Stromal cell of bone marrow (primary cell): Measurements from ENCODE around the gene ATP5F1A.
"Not testable (repeated sequence)": the region's sequence is repeated elsewhere in the genome, so short reads cannot be mapped to it uniquely, and the experiment has no call there.

ENCODE experiments used
- DNase-seq: peaks from one replicate; pipeline ENCODE4 v3.0.0-alpha.2; 2012; ENCODE audit warnings: low read depth

ATP5F1A gene

DNA sequence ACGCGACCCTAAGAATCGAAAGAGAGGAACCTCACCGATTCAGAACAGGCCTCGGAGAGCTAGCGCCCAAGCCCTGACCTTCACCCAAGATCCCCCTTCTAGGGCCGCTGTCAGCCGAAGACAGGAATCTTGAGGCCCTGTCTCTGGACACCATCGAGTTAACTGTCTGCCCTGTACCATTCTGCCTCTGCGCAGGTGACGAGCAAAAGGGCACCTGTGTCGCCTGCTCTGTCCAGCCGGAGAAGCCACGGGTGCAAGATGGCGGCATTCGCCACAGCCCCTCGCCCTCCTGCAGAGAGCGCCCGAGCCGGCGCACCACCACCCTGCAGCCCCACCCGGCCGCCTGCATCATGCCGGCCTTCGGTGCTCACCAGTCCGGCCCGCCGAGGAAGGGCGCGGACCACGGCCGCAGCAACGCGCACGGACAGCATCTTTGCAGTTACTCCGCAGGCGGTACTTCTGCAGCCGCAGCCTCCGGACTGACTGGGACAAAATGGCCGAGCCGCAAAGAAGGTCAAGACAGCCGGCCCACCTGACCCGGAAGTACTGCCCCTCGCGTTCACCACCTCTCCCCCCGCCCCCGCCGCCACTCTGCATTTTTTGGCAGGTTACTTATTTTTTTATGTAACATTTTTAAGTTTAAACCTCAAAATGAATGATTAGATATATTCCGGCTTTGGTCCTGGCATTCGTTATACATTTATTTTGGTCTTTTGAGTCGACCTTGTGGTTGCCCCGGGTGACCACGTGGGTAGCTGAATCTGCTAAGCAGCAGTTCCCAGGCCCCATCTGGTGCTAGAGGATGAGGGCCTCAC, at the start of gene ATP5F1A:
TSS of gene ATP5F1A (minus strand) at position 496 of the 815 bp plus-strand sequence. CDS start at position 431, 65 bp downstream.
- peak; percentile 58 for DNase-seq

DNA sequence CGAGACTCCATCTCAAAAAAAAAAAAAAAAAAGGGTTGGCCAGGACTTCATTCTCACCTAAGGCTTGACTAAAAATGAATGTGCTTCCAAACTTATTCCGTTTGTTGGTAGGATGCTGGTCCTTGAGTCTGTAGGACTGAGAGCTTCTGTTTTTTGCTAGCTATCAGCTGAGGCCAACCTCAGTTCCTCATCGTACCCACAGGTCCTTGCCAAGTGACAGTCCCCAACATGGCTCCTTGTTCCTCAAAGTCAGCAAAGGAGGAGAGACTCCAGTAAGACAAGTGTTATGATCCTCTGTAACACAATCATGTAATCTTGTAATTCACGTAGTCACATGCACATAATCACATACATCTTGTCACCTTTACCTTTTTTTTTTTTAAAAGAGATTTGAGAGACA, 43.1 kb upstream of the ATP5F1A start:
- DNase-seq, result no peak

DNA sequence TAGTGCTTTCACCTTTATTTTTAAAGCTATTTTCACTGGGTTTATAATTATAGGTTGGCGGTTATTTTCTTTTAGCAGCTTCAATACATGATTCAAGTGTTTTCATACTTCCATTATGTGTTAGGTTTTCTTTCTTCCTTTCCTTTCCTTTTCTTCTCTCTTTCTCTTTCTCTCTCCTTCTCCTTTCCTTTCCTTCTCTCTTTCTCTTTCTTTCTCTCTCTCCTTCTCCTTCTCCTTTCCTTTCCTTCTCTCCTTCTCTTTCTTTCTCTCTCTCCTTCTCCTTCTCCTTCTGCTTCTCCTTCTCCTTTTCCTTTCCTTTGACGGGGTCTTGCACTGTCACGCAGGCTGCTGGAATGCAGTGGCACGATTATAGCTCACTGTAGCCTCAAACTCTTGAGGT, 42.1 kb upstream of the ATP5F1A start:
- DNase-seq, result no peak

GRCh38 chr18:46134920-46135675, 37.0 kb upstream of the ATP5F1A start:
- no peak for DNase-seq

DNA sequence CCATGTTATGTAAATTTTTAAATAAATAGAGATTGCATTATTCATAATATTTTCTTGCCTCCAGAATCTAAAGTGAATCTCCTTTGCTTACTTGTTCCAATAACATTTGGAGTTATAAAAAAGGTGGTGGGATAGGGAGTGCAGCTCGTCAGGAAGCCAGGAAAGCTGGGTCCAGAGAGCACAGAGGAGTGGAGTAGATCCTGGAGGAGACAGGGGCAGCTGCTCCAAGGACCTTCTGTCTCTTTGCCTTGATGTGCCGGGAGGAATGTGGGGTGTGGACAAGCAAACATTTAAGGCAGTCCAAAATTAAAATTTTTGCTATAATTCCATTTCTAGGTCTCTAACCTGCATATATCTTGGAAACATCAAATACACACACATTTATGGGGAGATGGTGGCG, 35.4 kb upstream of the ATP5F1A start:
- DNase-seq, result no peak

GRCh38 chr18:46130549-46130948, 32.5 kb upstream of the ATP5F1A start:
- DNase-seq, result not testable (repeated sequence)

DNA sequence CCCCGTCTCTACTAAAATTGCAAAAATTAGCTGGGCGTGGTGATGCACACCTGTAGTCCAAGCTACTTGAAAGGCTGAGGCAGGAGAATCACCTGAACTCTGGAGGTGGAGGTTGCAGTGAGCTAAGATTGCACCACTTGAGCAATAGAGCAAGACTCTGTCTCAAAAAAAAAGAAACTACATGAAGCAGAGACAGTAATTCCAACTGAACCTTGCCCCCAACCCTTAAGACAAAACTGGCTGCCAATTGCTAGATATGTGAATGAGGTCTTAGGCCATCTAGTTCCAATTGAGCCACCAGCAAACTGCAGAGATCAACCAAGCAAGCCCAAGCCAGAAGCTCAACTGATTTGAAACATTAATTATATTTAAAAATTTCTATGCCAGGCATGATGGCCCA, 32.0 kb upstream of the ATP5F1A start:
- DNase-seq, result no peak

GRCh38 chr18:46126625-46127024, 28.5 kb upstream of the ATP5F1A start:
- DNase-seq, result not testable (repeated sequence)

- DNase-seq, result no peak
These were observed 15.7 kb upstream of the ATP5F1A start for GRCh38 chr18:46113751-46114150.

- no peak for DNase-seq
These were observed 12.3 kb upstream of the ATP5F1A start for GRCh38 chr18:46110406-46110805.

- DNase-seq, result no peak
These were observed 11.3 kb upstream of the ATP5F1A start for GRCh38 chr18:46109386-46109785.

DNA sequence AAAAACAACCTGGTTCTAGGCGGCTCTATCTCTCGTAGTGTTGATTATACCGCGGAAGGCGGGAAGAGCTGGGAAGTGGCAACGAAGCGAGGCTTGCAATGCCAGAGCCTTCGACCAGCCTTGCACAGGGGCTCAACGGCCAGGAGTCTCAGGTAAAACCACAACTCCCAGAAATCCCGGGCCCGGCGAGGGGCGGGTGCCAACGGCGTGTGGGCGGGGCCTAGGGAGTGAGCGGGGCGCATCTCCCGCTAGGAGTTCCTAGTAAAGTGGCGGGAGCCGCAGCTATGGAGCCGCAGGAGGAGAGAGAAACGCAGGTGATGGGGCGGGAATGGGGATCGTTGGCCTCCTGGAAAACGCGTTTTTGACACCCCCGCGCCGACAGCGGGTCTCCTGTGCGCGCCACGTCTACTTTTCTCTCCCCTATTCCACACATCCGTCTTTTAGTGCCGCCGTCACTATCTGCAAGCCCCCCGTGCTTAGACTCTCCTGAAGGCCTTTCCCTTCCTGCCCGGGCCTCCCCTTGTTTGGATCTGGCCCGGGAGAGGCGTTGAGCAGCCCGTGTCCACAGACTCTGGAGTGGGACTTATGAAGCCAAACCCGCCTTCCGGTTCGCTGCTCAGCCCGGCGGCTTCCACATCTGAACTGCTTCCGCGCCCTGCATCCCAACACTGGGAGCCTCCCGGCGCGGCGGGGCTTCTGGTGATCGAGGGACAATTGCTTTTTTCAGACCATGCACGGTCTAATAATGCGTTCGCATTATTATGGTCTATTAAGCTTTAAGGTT, 6.2 kb upstream of the ATP5F1A start, which contains the start of gene HAUS1:
TSS of gene HAUS1 (plus strand) at position 258 of the 784 bp plus-strand sequence. CDS start at position 285, 27 bp downstream.
- DNase-seq, result peak; percentile 71

DNA sequence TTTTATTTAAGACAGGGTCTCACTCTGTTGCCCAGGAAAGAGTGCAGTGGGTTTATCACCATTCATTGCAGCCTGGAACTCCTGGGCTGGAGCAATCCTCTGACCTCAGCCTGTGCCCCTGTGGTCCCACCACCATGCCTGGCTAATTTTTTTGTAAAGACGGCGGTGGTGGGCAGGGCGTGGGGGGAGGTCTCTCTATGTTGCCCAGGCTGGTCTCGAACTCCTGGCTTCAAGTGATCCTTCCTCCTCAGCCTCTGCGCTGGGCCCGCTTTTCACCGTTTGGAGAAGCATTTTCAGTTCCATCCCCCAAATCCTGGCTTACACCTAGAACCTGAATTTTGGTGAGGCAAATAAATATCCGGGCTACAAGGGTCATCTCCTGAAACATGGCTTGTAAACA, 1.4 kb upstream of the ATP5F1A start:
- DNase-seq, result no peak

GRCh38 chr18:46098616-46098933, 479 bp upstream of the ATP5F1A start:
- DNase-seq, result no peak

DNA sequence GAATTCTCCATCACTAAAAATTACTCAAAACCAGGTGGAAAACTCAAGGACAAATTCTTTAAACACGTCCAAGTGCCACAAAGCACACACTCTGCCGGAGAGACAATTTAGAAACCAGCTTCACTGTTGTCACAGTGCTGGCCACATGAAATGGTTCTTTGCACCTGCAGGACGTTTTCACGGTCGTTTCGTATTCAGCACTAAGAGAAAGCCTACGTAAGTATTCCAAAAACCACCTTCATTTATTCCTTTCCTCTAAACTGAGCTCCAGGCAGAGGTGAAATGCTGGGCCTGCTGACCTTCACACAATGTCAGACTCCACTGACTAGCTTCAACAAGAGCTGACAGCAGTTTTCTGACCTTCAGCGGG, 680 bp downstream of the ATP5F1A start:
- no peak for DNase-seq

DNA sequence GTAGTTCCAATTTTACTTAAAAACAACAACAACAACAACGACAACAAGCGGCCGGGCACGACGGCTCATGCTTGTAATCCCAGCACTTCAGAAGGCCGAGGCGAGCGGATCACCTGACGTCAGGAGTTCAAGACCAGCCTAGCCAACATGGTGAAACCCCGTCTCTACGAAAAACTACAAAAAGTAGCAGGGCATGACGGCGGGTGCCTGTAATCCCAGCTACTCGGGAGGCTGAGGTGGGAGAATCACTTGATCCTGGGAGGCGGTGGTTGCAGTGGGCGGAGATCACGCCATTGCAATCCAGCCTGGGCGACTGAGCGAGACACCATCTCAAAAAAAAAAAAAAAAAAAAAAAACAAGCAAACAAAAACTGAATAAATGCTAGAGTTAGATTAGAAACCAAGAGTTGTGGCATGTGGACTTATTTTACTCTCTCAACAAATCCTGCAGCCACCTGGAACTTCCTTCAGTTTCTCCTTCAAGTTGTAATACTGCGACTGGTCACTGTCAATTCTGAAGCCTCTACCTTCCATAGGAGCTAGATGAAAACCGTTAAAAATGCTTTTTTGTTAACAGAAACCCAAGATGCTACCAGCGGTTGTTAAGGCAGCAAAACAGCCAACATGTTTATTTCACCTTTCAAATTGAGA, 1.3 kb downstream of the ATP5F1A start:
- no peak for DNase-seq

GRCh38 chr18:46095532-46095931, 2.6 kb downstream of the ATP5F1A start:
- no peak for DNase-seq

- not testable (repeated sequence) for DNase-seq
These were observed 9.6 kb downstream of the ATP5F1A start for GRCh38 chr18:46088501-46088900.

DNA sequence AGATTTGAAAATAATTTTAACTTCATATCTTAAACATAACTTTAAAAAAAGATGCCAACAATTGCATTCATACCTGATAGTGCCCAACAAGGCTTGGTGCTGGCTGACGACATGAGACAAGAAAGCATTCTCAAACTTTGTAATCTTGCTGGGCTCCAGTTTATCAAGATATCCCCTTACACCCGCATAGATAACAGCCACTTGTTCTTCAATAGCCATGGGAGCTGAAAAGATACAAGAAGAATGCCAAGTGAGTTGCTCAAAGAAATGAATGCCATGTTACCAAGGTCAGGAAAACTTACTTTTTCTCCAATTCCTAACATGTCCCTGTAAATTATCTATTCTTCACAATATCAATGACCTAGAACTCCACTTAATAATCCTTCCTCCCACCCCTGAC, 13.7 kb downstream of the ATP5F1A start:
- no peak for DNase-seq

DNA sequence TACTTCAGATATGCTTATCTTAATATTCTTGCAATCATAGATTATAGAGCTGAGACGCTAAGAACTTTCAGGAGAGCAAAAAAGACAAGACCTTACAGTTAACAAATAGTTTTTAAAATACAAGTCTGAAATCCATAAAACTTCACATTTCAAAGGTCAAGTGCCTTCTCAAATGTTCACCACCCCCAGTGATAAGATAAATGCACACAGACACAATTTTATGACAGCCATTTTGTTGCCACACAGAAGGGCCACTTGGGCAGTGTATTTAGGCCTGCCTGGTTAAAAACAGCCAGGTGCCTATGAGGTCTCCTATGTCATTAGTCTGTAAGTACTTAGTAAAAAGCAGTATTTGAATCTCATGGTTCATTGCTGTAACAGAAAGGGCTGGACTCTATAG, 17.9 kb downstream of the ATP5F1A start:
- DNase-seq, result no peak

DNA sequence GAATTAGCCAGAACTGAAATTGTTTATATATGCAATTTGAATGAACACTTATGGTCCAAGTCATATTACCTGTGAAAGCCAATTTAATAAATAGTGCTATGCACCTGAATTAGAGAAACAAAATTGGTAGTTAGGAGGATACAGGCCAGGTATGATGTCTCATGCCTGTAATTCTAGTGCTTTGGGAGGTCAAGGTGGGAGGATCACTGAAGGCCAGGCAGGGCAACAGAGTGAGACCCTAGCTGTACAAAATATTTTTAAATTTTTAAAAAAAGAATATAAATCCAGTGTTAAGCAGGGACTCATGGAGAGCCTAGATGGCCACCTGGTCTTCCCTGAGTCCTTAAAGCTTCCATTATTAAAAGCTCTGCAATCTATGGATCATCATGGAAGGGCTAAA, 18.8 kb downstream of the ATP5F1A start:
- no peak for DNase-seq
